GM12874 (cell line): ENCODE data around the gene RBMXL3.

Experiments
- CTCF ChIP-seq: IDR thresholded peaks from 2 replicates; pipeline ENCODE4 v1.5.1; 2011; ENCODE audit warnings: low read depth, mild to moderate bottlenecking, control low read depth, low read length, moderate library complexity; ENCODE audit not compliant: insufficient read depth

RBMXL3 gene

GRCh38 chrX:115237056-115237455 is 47.8 kb downstream of the RBMXL3 start:
- TF ChIP-seq CTCF: no peak
